Measurements from ENCODE around the gene RPP30.

- TF ChIP-seq CTCF (IDR thresholded peaks at IDR 0.05; ENCODE audit: insufficient read depth, low read length, poor library complexity, severe bottlenecking), result peak; percentile 43
- TF ChIP-seq EZH2phosphoT487 (conservative IDR thresholded peaks at IDR 0.05; ENCODE audit: low read length), result no peak
Observed at GRCh38 chr10:90911133-90912051, 39.6 kb downstream of the RPP30 start.

Data from SU-DHL-6 (cell line).